Stimulated activated CD8-positive, alpha-beta memory T cell treated with anti-CD3 and anti-CD28 coated beads, Interleukin-12 subunit alpha, Interleukin-12 subunit beta, amount 100 ng/mL, for 24 hours (primary cell): ENCODE results near the gene RRAGD.

Experiments used
- DNase-seq: peaks from one replicate; pipeline ENCODE4 v3.0.0-alpha.2; 2020; ENCODE audit errors: extremely low read depth

RRAGD gene

GRCh38 chr6:89346433-89346832 is 65.6 kb downstream of the RRAGD start:
- no peak for DNase-seq

GRCh38 chr6:89339565-89339964 is 72.5 kb downstream of the RRAGD start:
- no peak for DNase-seq

GRCh38 chr6:89335164-89335563 is 76.9 kb downstream of the RRAGD start:
- no peak for DNase-seq

- DNase-seq, result no peak
Observed at GRCh38 chr6:89330910-89331309, 81.2 kb downstream of the RRAGD start.

GRCh38 chr6:89328976-89329375 is 83.1 kb downstream of the RRAGD start:
- no peak for DNase-seq

- DNase-seq, result no peak
Observed at GRCh38 chr6:89324304-89324703, 87.8 kb downstream of the RRAGD start.

GRCh38 chr6:89323511-89323971 is 88.5 kb downstream of the RRAGD start:
- DNase-seq, result no peak

- DNase-seq, result no peak
Observed at GRCh38 chr6:89321131-89321970, 90.7 kb downstream of the RRAGD start.

- no peak for DNase-seq
Observed at GRCh38 chr6:89320012-89320559, 92.0 kb downstream of the RRAGD start.

GRCh38 chr6:89317067-89317466 is 95.0 kb downstream of the RRAGD start:
- no peak for DNase-seq

- no peak for DNase-seq
Observed at GRCh38 chr6:89315249-89315885, 96.7 kb downstream of the RRAGD start, which contains the start of gene GABRR2. Gene GABRR2, minus strand, starts transcription at chr6:89315299. Its CDS starts 134 bp downstream, at chr6:89315165.

- DNase-seq, result no peak
Observed at GRCh38 chr6:89314692-89315091, 97.4 kb downstream of the RRAGD start.
